CD4-positive, alpha-beta T cell treated with Interleukin-6 for 4 hours (primary cell): ENCODE measurements around the gene CLDN6.

Experiments used
- DNase-seq: peaks from one replicate; pipeline ENCODE4 v3.0.0-alpha.2; 2020; ENCODE audit warnings: mixed read lengths

The CLDN6 gene

DNA sequence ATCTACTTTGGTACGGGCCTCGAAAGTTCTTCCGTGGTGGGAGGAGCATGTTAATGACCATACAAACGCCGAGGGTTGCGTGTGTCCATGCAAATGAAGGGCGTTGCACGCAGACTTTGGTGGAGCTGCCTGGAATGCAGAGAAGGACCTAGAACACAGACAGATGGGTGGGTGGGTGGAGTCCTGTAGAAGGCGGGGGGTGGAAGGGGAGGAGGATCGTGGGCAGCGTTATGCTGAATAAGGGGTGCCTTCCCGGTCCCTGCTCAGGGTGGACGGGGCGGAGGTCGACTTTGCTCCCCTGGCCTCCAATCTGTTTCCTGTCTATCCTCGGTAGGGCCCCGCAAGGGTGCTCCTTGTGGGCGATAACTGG, 49.6 kb downstream of the CLDN6 start:
- DNase-seq = no peak

DNA sequence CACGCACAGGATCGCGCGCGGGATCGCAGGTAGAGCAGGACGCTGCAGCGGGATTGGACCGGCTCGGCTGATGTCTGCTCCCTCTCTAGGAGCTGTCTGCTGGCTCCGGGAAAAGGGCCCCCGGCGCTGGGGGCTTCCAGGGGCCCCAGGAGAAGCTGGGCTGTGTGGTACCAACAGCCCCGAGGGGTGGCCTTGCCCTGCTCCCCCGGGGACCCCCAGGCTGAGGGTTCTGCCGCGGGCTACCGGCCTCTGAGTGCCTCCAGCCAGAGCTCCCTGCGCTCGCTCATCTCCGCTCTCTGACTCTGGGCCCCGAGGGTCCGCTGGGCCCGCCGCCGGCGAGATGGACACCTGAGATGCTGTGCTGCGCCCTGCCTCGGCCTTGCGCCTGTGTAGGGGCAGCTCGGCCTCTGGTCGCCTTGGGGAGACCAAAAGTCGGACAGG, 50.2 kb downstream of the CLDN6 start:
- no peak for DNase-seq

- DNase-seq = no peak
Observed at GRCh38 chr16:2967211-2967631, 50.8 kb downstream of the CLDN6 start.

DNA sequence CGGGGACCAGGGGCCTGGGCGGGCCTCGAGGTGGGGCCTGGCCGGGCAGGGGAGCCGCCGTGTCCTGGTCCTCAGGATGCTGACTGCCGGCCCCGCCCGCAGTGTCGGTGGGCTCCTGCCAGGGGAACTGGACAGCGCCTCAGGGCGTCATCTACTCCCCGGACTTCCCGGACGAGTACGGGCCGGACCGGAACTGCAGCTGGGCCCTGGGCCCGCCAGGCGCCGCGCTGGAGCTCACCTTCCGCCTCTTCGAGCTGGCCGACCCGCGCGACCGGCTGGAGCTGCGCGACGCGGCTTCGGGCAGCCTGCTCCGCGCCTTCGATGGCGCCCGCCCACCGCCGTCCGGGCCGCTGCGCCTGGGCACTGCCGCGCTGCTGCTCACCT, 51.2 kb downstream of the CLDN6 start:
- peak; percentile 22 for DNase-seq

DNA sequence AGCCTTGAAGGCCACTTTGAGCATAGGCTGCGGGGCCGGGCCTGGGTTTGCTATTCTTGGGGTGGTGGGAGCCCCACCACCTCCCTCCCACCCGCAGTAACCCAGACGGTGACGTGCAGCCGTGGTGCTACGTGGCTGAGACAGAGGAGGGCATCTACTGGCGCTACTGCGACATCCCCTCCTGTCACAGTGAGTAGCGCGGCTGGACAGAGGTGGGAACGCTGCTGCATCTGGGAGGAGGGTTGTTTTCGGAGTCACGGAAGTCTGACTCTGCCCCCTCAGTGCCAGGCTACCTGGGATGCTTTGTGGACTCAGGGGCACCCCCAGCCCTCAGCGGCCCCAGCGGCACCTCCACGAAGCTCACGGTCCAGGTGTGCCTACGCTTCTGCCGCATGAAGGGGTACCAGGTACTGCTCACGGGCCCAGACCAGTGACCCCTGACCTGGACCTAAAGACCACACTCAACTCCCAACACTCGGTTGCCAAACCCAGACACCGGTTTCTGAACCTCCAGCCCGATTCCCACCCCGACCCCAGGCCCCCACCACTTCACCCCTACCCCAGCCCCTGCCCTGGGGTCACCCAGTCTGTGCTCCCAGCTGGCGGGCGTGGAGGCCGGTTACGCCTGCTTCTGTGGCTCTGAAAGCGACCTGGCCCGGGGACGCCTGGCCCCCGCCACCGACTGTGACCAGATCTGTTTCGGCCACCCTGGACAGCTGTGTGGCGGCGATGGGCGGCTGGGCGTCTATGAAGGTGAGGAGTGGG, 51.8 kb downstream of the CLDN6 start:
- DNase-seq = no peak
